NCI-H2171 treated with DMSO at 0.1 percent for 48 hours (cell line): Measurements from ENCODE around the gene CHMP6.

Source experiments
- DNase-seq: peaks from one replicate; lab custom pipeline; 2025; lab: John Stamatoyannopoulos, UW

Gene CHMP6

DNA sequence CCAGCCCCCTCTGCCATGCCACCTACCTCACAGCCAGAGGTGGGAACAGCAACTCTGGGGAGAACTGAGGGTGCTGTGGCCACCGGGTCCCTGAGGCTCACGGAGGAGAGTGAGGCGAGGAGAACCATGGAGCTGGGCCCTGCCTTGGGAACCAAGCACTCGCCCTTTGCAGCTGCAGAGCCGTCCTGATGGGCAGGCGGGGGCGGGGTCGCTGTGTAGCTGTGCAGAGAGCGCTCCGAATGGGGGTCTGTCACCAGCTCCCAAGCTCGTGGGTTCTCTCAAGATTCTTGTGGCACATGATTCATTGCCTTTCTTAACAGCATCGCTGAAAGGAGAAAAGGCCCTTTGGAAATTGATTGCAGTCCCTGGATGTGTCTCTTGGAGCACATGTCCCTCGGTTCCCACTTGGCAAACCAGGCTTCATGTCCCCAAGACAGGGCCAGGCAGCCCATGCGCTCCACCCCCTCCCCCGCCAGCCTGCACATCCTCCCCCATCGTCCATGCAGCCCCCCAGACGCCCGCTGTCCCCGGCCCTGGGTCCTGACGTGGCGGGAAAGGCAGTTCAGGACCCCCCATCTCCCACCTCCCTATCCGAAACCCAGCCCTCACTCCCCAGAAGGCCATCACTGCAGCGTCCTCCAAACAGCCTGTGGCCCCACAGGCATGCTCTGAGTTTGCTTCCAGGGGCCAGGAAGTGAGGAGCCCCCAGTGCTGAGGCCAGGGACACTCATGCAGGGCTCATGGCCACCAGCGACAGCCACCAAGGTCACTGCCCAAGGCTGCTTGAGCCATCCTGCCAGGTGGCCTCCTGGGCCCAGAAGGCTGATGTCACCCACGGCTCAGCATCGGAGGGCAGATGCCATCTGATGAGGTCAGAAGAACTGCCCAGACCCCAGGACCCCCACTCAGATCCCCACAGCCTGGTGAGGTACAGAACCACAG lies 20.6 kb upstream of the CHMP6 start:
- no peak for DNase-seq

DNA sequence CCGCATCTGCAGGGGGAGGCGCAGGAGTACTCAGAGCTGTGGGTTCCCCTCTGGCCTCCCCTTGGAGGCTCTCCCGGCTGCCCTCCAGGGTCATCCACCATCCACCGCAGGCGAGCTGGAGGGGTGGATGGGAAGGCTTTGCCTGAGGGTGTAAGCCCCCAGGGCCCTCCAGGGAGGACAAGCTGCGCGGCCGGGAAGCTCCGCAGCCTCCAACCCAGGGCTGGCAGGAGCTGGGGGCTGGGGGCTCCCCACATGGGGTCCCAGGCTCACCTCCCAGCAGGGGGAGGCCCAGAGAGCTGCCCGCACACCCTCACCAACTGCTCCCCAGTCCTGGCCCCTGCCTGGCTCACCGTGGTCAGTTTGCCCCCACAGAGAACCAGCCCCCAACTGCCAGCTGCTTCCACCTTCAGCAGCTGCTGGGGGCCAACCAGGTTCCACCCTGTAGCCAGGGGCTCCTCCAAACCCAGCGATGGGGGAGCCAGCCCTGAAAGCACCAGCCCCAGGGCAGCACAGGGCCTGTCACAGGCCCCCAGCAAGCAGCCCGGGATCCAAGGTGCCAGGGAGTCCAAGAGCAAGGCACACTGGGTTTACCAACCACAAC lies 19.8 kb upstream of the CHMP6 start:
- no peak for DNase-seq

- DNase-seq, result no peak
Observed at GRCh38 chr17:80976701-80977100, 14.9 kb upstream of the CHMP6 start.

GRCh38 chr17:80977172-80977571 lies 14.5 kb upstream of the CHMP6 start:
- DNase-seq, result no peak

- DNase-seq, result no peak
Observed at GRCh38 chr17:80978499-80979497, 12.8 kb upstream of the CHMP6 start.

DNA sequence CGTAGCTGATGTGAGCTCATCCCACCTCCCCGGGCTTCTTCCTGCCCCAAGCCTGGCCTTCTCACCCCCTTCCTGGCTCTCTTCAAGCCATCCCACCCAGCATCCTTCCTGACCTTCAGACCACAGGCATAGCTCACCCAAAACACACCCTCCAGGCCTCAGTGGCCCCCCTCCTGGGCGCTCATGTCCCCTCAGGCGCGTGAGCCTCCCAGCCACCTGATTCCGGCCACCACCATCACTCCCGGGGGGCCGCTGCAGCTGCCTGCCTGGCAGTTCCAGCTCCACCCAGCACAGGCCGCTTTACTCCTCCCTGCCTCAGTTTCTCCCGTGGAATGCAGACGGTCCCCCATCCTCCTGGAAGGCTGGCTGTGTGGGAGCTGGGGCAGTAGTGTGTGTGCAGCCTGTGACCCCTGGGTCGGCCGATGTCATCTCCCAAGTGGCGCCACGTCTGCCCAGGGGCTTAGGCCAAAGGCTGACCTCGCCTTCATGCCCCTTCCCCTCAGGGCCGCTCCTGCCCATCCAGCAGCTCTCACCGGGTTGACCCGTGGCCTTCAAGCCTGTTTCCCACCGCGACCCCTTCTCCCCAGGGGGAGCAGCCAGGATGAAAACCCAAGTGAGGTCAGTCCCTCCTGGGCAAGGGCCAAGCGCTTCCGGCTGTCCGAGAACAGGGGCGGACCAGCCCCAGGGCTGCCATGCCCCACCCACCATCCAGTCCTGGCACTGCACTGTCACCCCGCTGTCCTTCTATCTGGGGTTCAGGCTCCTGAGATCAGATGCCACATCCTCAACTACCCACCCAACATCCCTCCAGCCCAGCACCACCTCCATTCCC lies 11.9 kb upstream of the CHMP6 start:
- DNase-seq, result no peak

DNA sequence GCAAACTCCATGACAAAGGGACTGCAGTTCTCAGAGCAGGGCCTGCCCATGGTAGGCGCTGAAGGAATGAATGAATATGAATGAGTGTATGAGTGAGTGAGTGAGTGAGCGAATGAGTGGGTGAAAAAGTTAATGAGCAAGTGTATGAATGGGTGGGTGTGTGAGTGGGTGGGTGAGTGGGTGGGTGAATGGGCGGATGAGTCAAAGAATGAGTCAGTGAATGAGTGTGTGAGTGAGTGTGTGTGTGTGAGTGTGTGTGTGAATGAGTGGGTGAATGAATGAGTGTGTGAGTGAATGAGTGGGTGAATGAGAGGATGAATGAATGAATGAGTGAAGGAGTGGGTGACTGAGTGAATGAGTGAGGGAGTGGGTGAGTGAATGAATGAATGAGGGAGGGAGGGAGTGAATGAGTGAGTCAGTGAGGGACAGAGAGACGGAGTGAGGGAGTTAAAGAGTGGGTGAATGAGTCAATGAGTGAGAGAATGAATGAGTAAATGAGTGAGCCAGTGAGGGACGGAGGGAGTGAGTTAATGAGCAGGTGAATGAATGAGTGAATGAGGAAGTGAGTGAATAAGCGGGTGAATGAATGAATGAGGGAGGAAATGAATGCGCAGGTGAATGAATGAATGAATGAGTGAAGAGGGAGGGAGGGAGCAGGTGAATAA lies 11.1 kb upstream of the CHMP6 start:
- DNase-seq, result no peak

GRCh38 chr17:80981062-80981902 lies 10.4 kb upstream of the CHMP6 start:
- no peak for DNase-seq

DNA sequence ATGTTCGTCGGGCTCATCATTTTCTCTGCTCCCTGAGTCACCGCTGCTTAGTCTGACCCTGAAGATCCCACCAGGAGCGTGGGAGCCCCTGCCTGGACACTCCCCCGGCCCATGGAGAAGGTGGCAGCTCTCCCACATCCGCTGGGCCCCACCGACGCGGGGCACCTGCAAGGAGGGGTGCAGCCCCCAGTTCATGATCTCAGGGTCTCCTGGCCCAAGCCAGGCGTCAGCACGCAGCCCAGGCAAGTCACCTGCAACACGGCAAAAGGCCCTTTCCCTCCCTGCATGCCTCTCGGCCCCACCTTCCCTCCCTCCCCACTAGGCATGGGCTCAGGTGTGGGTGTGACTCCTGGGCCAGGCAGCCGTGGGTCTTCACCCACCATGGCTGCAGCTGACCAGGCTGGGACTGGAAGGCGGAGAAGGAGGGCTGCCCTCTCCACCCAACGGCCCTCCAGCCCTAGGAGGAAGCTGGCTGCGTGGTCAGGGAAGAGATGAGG lies 9.7 kb upstream of the CHMP6 start:
- no peak for DNase-seq

GRCh38 chr17:80982426-80982974 lies 9.1 kb upstream of the CHMP6 start:
- DNase-seq, result no peak

- no peak for DNase-seq
Observed at GRCh38 chr17:80983545-80983944, 8.1 kb upstream of the CHMP6 start.

GRCh38 chr17:80984749-80985148 lies 6.9 kb upstream of the CHMP6 start:
- no peak for DNase-seq

DNA sequence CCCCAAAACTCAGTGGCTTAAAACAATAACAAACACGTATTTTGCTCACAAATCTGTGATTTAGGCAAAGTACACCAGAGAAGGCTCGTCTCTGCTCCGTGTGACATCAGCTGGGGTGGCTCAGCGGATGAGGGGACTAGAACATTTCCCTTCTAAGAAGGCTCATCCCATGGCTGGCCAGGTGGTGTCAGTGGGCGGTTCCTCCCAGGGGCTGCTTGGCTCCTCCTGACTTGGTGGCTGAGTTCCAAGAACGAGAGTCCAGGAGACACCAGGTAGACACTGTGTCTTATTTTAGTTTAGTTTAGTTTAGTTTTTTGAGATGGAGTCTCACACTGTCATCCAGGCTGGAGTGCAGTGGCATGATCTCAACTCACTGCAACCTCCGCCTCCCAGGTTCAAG lies 5.6 kb upstream of the CHMP6 start:
- DNase-seq, result peak; percentile 24

GRCh38 chr17:80986816-80987475 lies 4.7 kb upstream of the CHMP6 start:
- DNase-seq, result no peak

DNA sequence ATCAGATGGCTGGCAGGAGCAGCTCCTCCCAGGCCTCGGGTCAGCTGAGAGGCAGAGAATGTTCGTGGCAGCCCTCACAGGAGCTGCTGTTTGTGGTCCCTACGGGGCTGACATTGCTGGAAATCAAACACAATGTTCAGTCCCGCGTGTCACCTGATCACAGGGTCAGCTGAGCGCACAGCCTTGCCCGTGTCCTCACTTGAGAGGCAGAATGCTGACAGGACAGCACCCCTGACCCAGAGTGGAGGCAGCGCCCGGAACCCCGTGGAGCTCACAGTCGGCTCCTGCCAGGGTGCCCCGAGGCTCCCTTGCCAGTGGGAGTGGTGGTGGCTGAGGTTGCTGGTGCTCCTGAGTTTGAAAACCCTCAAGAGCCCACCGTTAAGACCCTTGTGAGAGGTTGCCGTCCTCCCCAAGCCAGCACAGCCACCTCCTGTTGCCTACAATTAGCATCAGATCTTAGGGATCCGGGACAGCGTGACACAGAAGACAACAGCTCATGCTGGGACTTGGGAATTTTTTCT lies 3.6 kb upstream of the CHMP6 start:
- DNase-seq, result no peak

DNA sequence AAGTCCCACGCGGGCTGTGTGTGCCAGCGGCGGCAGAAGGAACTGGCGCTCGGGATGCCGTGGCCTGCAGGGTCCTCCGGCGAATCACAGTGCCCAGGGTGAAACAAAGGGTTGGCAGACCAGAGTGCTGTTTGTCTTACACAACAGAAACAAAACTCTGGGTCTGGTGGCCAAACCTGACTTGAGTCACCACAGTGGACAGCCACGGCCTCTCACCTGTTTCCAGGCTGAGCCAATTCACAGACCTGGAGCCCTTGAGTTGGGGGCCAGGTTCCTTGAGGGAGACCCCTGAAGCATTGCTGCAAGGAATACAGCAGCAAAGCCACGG lies 2.1 kb upstream of the CHMP6 start:
- DNase-seq, result no peak

DNA sequence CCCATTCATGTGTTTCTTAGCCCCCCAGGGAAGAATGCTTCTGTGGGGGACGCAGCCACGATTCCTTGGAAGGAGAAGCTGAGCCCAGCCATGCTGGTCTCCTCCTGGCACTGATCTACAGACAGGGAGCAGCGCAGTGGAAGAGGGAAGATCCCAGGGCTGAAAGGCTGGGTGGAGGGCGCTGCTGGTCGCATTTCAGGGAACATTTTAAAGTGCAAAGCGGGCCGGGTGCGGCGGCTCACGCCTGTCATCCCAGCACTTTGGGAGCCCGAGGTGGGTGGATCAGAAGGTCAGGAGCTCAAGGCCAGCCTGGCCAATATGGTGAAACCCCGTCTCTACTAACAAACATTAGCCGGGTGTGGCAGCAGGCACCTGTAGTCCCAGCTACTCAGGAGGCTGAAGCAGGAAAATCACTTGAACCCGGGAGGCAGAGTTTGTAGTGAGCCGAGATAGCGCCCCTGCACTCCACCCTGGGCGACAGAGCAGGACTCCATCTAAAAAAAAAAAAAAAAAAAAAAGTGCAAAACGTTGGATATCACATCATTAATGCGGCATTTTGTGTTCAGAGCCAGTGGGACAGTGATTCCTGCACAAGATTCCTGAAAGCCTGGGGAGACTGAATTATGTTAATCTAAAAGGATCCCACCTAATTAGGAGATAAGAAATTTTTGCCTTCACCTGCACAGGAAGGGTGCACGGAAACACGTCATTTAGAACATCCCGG lies 558 bp upstream of the CHMP6 start:
- peak; percentile 40 for DNase-seq
